WTC11 (cell line): ENCODE results near the gene PDAP1. TPM values are rescaled to one million over a fixed set of nuclear protein-coding genes. Genes with fewer than 3 reads are reported as not detected.

Experiments used
- ATAC-seq: fragments of 200-7000 bp; cut with Tn5 transposase; 2 replicates; pipeline ENCODE4 v1.10.0; 2021; ENCODE audit warnings: mild to moderate bottlenecking, moderate library complexity
- CTCF ChIA-PET: fragments of 300-600 bp; sonication (Branson Sonifier 250); formaldehyde crosslinking; loops from one replicate; lab custom pipeline; 2021; ENCODE audit warnings: antibody characterized with exemption; lab: Charles Lee
- POLR2A ChIA-PET: fragments of 350-600 bp; sonication (Branson Sonifier 250); formaldehyde crosslinking; loops from one replicate; lab custom pipeline; 2021; ENCODE audit warnings: antibody characterized with exemption; lab: Charles Lee
- DNase-seq: peaks from one replicate; pipeline ENCODE4 v3.0.0; 2021; ENCODE audit warnings: low spot score
- H3K27ac Mint-ChIP-seq: 2 replicates; pipeline ENCODE4 v1.8.0; 2021; ENCODE audit warnings: mixed read lengths
- H3K27me3 Mint-ChIP-seq: 2 replicates; pipeline ENCODE4 v1.8.0; 2021; ENCODE audit warnings: low read depth, mild to moderate bottlenecking, moderate library complexity, mixed read lengths
- H3K36me3 Mint-ChIP-seq: 2 replicates; pipeline ENCODE4 v1.8.0; 2021; ENCODE audit warnings: mixed read lengths
- H3K4me1 Mint-ChIP-seq: 2 replicates; pipeline ENCODE4 v1.8.0; 2022; ENCODE audit warnings: mixed read lengths
- H3K4me3 Mint-ChIP-seq: 2 replicates; pipeline ENCODE4 v1.8.0; 2021; ENCODE audit warnings: mild to moderate bottlenecking, moderate library complexity, mixed read lengths
- H3K9me3 Mint-ChIP-seq: 2 replicates; pipeline ENCODE4 v1.8.0; 2021; ENCODE audit warnings: mixed read lengths
- ATF2 ChIP-seq: sonication (generic); formaldehyde crosslinking; IDR thresholded peaks from 2 replicates; pipeline ENCODE4 v1.8.1; 2022; ENCODE audit warnings: low read depth, missing genetic modification reagents, borderline replicate concordance
- CREB1 ChIP-seq: sonication (generic); formaldehyde crosslinking; IDR thresholded peaks from 2 replicates; pipeline ENCODE4 v1.8.0; 2023; ENCODE audit warnings: mild to moderate bottlenecking, missing genetic modification reagents
- CTCF ChIP-seq: fragments of 200-600 bp; IDR thresholded peaks from 2 replicates; pipeline ENCODE4 v1.8.0; 2022; ENCODE audit warnings: antibody characterized with exemption
- ELF4 ChIP-seq: sonication (generic); formaldehyde crosslinking; IDR thresholded peaks from 2 replicates; pipeline ENCODE4 v1.8.1; 2022; ENCODE audit warnings: low read depth, mild to moderate bottlenecking, moderate library complexity, missing genetic modification reagents
- EMX1 ChIP-seq: fragments of 250-450 bp; sonication (Bioruptor Pico); IDR thresholded peaks from 2 replicates; pipeline ENCODE4 v1.8.0; 2021; ENCODE audit warnings: mild to moderate bottlenecking
- ETV6 ChIP-seq: sonication (generic); formaldehyde crosslinking; IDR thresholded peaks from 2 replicates; pipeline ENCODE4 v1.8.1; 2022; ENCODE audit warnings: mild to moderate bottlenecking, missing genetic modification reagents
- FOXJ3 ChIP-seq: sonication (generic); formaldehyde crosslinking; IDR thresholded peaks from 2 replicates; pipeline ENCODE4 v1.9.0; 2021; ENCODE audit warnings: missing genetic modification reagents, mild to moderate bottlenecking, borderline replicate concordance
- FOXP4 ChIP-seq: sonication (generic); formaldehyde crosslinking; IDR thresholded peaks from 2 replicates; pipeline ENCODE4 v1.8.0; 2022; ENCODE audit warnings: mild to moderate bottlenecking, missing genetic modification reagents
- GTF2I ChIP-seq: fragments of 250-450 bp; sonication (Bioruptor Pico); conservative IDR thresholded peaks from 2 replicates; pipeline ENCODE4 v1.4.0; 2021; ENCODE audit warnings: mild to moderate bottlenecking
- HMGA2 ChIP-seq: fragments of 250-450 bp; sonication (Bioruptor Pico); IDR thresholded peaks from 2 replicates; pipeline ENCODE4 v1.4.0; 2021; ENCODE audit warnings: mild to moderate bottlenecking, moderate library complexity
- IRF1 ChIP-seq: sonication (generic); formaldehyde crosslinking; IDR thresholded peaks from 2 replicates; pipeline ENCODE4 v1.8.0; 2023; ENCODE audit warnings: missing genetic modification reagents
- KAT7 ChIP-seq: sonication (generic); formaldehyde crosslinking; IDR thresholded peaks from 2 replicates; pipeline ENCODE4 v1.8.1; 2023; ENCODE audit warnings: missing genetic modification reagents, mild to moderate bottlenecking, borderline replicate concordance
- MLX ChIP-seq: sonication (generic); formaldehyde crosslinking; IDR thresholded peaks from 2 replicates; pipeline ENCODE4 v1.8.1; 2023; ENCODE audit warnings: mild to moderate bottlenecking, missing genetic modification reagents, moderate library complexity
- NFATC4 ChIP-seq: fragments of 250-450 bp; sonication (Bioruptor Pico); IDR thresholded peaks from 2 replicates; pipeline ENCODE4 v1.9.0; 2021; ENCODE audit warnings: mild to moderate bottlenecking
- NR3C1 ChIP-seq: sonication (generic); formaldehyde crosslinking; conservative IDR thresholded peaks from 2 replicates; pipeline ENCODE4 v1.8.1; 2023; ENCODE audit warnings: low read depth, mild to moderate bottlenecking, missing genetic modification reagents
- SMAD3 ChIP-seq: sonication (generic); formaldehyde crosslinking; IDR thresholded peaks from 2 replicates; pipeline ENCODE4 v1.8.0; 2022; ENCODE audit warnings: missing genetic modification reagents, mild to moderate bottlenecking, borderline replicate concordance
- TEAD1 ChIP-seq: sonication (generic); formaldehyde crosslinking; IDR thresholded peaks from 2 replicates; pipeline ENCODE4 v1.8.0; 2022; ENCODE audit warnings: mild to moderate bottlenecking, missing genetic modification reagents
- ZNF121 ChIP-seq: sonication (generic); formaldehyde crosslinking; IDR thresholded peaks from 2 replicates; pipeline ENCODE4 v1.8.0; 2023; ENCODE audit warnings: missing genetic modification reagents
- ZNF138 ChIP-seq: sonication (generic); formaldehyde crosslinking; conservative IDR thresholded peaks from 2 replicates; pipeline ENCODE4 v1.8.1; 2022; ENCODE audit warnings: mild to moderate bottlenecking, moderate library complexity, missing genetic modification reagents
- ZNF232 ChIP-seq: sonication (generic); formaldehyde crosslinking; IDR thresholded peaks from 2 replicates; pipeline ENCODE4 v1.8.0; 2022; ENCODE audit warnings: mild to moderate bottlenecking, missing genetic modification reagents
- ZNF317 ChIP-seq: sonication (generic); formaldehyde crosslinking; IDR thresholded peaks from 2 replicates; pipeline ENCODE4 v1.8.1; 2023; ENCODE audit warnings: low read depth, mild to moderate bottlenecking, moderate library complexity, missing genetic modification reagents, borderline replicate concordance
- ZNF512 ChIP-seq: sonication (generic); formaldehyde crosslinking; IDR thresholded peaks from 2 replicates; pipeline ENCODE4 v1.8.1; 2022; ENCODE audit warnings: missing genetic modification reagents, borderline replicate concordance
- ZSCAN18 ChIP-seq: fragments of 250-450 bp; sonication (Bioruptor Pico); IDR thresholded peaks from 2 replicates; pipeline ENCODE4 v2.1.2; 2022; ENCODE audit warnings: mild to moderate bottlenecking, moderate library complexity
- total RNA-seq: library from RNA; stranded (reverse); gene quantifications from 3 replicates; pipeline ENCODE4 v1.2.3, GENCODE V29; 2021
- TF ChIP-seq, protein P1 (sequence below): sonication (generic); formaldehyde crosslinking; IDR thresholded peaks from 2 replicates; pipeline ENCODE4 v1.8.0; 2022; ENCODE audit warnings: mild to moderate bottlenecking, missing genetic modification reagents

PDAP1 gene
- total RNA-seq, 1 experiment from 2014 or later = 177 TPM

DNA sequence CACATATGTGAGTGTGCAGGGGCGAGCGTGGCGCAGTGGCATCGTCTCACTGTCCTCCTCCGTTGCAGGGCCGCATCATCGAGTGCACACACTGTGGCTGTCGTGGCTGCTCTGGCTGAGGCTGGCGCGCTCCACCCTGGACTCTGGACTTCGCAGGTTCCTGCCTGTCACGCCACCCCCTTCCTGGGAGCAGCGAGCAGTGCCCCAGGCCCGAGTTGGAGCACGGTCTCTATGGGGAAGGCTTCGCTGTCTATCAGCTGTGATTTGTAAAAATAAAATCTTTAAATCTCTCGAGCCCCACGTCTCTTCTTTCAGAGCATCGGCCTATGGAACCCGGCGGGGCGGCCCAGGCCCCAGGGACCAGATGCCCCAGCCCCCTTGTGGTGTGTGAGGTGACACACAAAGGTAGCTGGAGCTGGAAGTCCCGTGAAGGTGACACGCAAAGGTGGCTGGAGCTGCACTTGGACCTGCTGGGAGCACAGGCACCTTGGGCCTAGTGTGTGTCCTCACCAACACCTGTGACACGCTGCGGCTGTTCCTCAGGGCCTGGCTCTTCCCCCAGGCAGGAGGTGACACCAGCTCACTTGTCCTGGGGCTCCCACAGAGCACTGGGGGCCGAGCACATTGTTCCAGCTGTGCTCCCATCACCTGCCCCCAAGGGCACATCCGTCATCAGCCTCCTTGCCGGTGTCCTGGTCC is 11.1 kb upstream of the PDAP1 start:
- no peak for TF ChIP-seq FOXJ3 (CRISPR knock-in tag)
- TF ChIP-seq TEAD1 = no peak
- TF ChIP-seq NFATC4 (CRISPR knock-in tag) = no peak
- no peak for TF ChIP-seq ZNF232 (CRISPR knock-in tag)
- no peak for TF ChIP-seq ETV6
- TF ChIP-seq, protein P1, sequence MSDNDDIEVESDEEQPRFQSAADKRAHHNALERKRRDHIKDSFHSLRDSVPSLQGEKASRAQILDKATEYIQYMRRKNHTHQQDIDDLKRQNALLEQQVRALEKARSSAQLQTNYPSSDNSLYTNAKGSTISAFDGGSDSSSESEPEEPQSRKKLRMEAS (CRISPR knock-in tag) = no peak
- Mint-ChIP-seq H3K27ac (no peak overlapping the region), H3K36me3 (peaks cover 71% of the 10 kb centered on the region), H3K9me3 (peaks cover 7% of the 10 kb centered on the region), H3K27me3 (no peaks in the 10 kb centered on the region; the same call in 1 of the 2 replicates), H3K4me3 (no peak overlapping the region), H3K4me1 (peaks cover 9% of the 10 kb centered on the region)
- DNase-seq (no peak), ATAC-seq (no peak)
- ChIA-PET CTCF (interaction anchor here (0.9 kb wide), 1 partner anchor 10 kb away, joined by 3 read pairs; no protein-coding TSS in a partner anchor), POLR2A (interaction anchor here (1.0 kb wide), 1 partner anchor 11 kb away, joined by 4 read pairs; the partner anchor contains the start of genes BUD31 and PDAP1)

DNA sequence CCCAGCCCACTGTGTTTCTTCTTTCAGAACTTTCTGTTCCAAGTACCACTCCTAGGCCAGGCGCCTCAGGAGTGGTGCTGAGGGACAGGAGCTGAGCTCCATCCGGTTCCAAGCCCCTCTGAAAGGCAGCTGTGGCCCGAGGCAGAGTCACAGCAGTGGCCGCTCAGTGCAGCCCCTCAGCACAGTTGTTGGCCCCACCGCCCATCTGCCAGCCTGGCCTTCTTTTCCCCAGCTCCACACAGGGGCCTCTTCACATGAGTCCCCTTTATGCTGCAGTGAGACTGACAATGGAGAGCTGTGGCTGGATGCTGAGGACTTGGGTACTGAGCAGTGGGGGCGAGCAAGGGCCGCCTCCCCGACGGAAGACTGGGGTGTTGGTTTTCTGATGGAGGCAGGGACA is 9.9 kb upstream of the PDAP1 start:
- peaks cover 9% of the 10 kb centered on the region for H3K4me1 Mint-ChIP-seq
- H3K27me3 Mint-ChIP-seq = no peaks in the 10 kb centered on the region; the same call in 1 of the 2 replicates
- POLR2A ChIA-PET = interaction anchor here (1.0 kb wide), 1 partner anchor 10 kb away, joined by 4 read pairs; the partner anchor contains the start of genes BUD31 and PDAP1
- peaks cover 72% of the 10 kb centered on the region for H3K36me3 Mint-ChIP-seq
- no peak overlapping the region for H3K4me3 Mint-ChIP-seq
- no peak for DNase-seq
- no peak for ATAC-seq
- no peak overlapping the region for H3K27ac Mint-ChIP-seq
- TF ChIP-seq SMAD3 = no peak
- no peak for TF ChIP-seq FOXP4 (CRISPR knock-in tag)
- TF ChIP-seq ATF2 = no peak
- no peak for TF ChIP-seq HMGA2 (CRISPR knock-in tag)
- TF ChIP-seq IRF1 (CRISPR knock-in tag) = no peak
- TF ChIP-seq ZNF121 (CRISPR knock-in tag) = no peak
- no peak for TF ChIP-seq ZNF138 (CRISPR knock-in tag)
- no peak for TF ChIP-seq NR3C1 (CRISPR knock-in tag)
- no peak for TF ChIP-seq ELF4 (CRISPR knock-in tag)
- TF ChIP-seq GTF2I = no peak
- TF ChIP-seq EMX1 (CRISPR knock-in tag) = no peak
- no peak for TF ChIP-seq ZNF512 (CRISPR knock-in tag)
- no peak for TF ChIP-seq ZSCAN18 (CRISPR knock-in tag)
- TF ChIP-seq KAT7 (CRISPR knock-in tag) = no peak
- TF ChIP-seq ZNF317 = no peak
- TF ChIP-seq MLX (CRISPR knock-in tag) = no peak
- TF ChIP-seq CREB1 (CRISPR knock-in tag) = no peak
- TF ChIP-seq CTCF = no peak
- no peak for TF ChIP-seq NFATC4 (CRISPR knock-in tag)
- H3K9me3 Mint-ChIP-seq = peaks cover 7% of the 10 kb centered on the region
- CTCF ChIA-PET = no interaction called here
